ENCODE data around the gene CRYBA4. TPM values are rescaled to one million over a fixed set of nuclear protein-coding genes. Genes with fewer than 3 reads are reported as not detected.

CRYBA4 gene
- total and polyA plus RNA-seq, 2 of the 13 experiments (the other 11 are each of a cell fraction or from before 2014, with no cell fraction given) = not detected

- FAIRE-seq = no peak
Observed at GRCh38 chr22:26597026-26597425, 24.7 kb upstream of the CRYBA4 start.

GRCh38 chr22:26597480-26597879 is 24.3 kb upstream of the CRYBA4 start:
- BruUV-seq (replicated peaks) = no TSS peak
- ATAC-seq = no peak; the same call in 2 of the 3 replicates
- in situ Hi-C loops (cut with HindIII; ENCODE audit: extremely low pct_ligation_motif_present, low pct_unique_long_range_greater_than_20kb) = no loop called here

More at GRCh38 chr22:26597026-26597425, 24.7 kb upstream of the CRYBA4 start:
- Histone ChIP-seq H2AFZ (ENCODE audit: low read length) (no peak overlapping the region), H3K36me3 (replicated peaks in 1 of 2; ENCODE audit: control insufficient read depth in 1 of 2, insufficient read depth in 2 of 2, low read length in 2 of 2) (no peaks in the 10 kb centered on the region), H3K79me2 (ENCODE audit: insufficient read depth, low read length) (no peaks in the 10 kb centered on the region), H3K27ac (ENCODE audit: extremely low read length, insufficient read depth, low read length) (no peak overlapping the region), H3K9me3 (ENCODE audit: low read length) (no peaks in the 10 kb centered on the region), H3K4me2 (ENCODE audit: low read depth, low read length) (no peak overlapping the region), H4K20me1 (ENCODE audit: insufficient read depth, low read length) (no peaks in the 10 kb centered on the region), H3K4me1 (ENCODE audit: insufficient read depth, low read length) (peaks cover 5% of the 10 kb centered on the region; the same call in 1 of the 2 replicates), H3K27me3 (ENCODE audit: control insufficient read depth in 1 of 2, insufficient read depth in 2 of 2, low read length in 2 of 2) (peaks cover 0 to 13% of the 10 kb centered on the region in 2 experiments; a peak in 2 of 5 replicates), H3K9ac (ENCODE audit: insufficient read depth, low read depth, low read length) (no peak overlapping the region), H3K4me3 (replicated peaks in 1 of 3; ENCODE audit: insufficient read depth in 1 of 3, low read depth in 2 of 3, low read length in 3 of 3) (no peak overlapping the region)
- CTCF ChIA-PET (ENCODE audit: low intra/inter-chr PET ratio, low total read pairs) = no interaction called here
- no peak for TF ChIP-seq HNRNPL (IDR thresholded peaks at IDR 0.05; ENCODE audit: low read depth, low read length)
- no peak for TF ChIP-seq FOSL1 (CRISPR knock-in tag; IDR thresholded peaks at IDR 0.05; ENCODE audit: borderline replicate concordance)
- TF ChIP-seq NFATC3 (CRISPR knock-in tag; IDR thresholded peaks at IDR 0.05) = no peak
- no peak for TF ChIP-seq ZFP1 (CRISPR knock-in tag; IDR thresholded peaks at IDR 0.05)
- whole genome bisulfite sequencing (ENCODE audit: low lambda C conversion rate) = 5% methylated on average over 4 of the region's 4 CpGs
- no TSS peak for BruUV-seq (replicated peaks)
- no peak for DNase-seq (ENCODE audit: low spot score)
- ATAC-seq = no peak; the same call in 2 of the 3 replicates
- intact Hi-C loops (cut with micrococcal nuclease; ENCODE audit: unreplicated experiment) (no loop called here), in situ Hi-C loops (cut with HindIII; ENCODE audit: extremely low pct_ligation_motif_present, low pct_unique_long_range_greater_than_20kb) (no loop called here)
- POLR2A ChIA-PET = no interaction called here

More at GRCh38 chr22:26597480-26597879, 24.3 kb upstream of the CRYBA4 start:
- no peak overlapping the region for H3K27ac ChIP-seq (ENCODE audit: extremely low read length, insufficient read depth, low read length)
- no peak for DNase-seq (ENCODE audit: low spot score)
- H3K4me1 ChIP-seq (ENCODE audit: insufficient read depth, low read length) = 0 out of 2 replicates have a peak, but pooled peaks cover under 1% of the 10 kb centered on the region
- POLR2A ChIA-PET = no interaction called here
- no peak overlapping the region for H3K4me3 ChIP-seq (replicated peaks in 1 of 3; ENCODE audit: insufficient read depth in 1 of 3, low read depth in 2 of 3, low read length in 3 of 3)
- no peak overlapping the region for H2AFZ ChIP-seq (ENCODE audit: low read length)
- TF ChIP-seq CBFB (CRISPR knock-in tag; IDR thresholded peaks at IDR 0.05) (no peak), ZNF143 (CRISPR knock-in tag; IDR thresholded peaks at IDR 0.05) (no peak), HNF1A (IDR thresholded peaks at IDR 0.05; ENCODE audit: low read depth) (0 out of 2 replicates have a peak, but pooled peaks have one; percentile 16), HNF1A (CRISPR knock-in tag; IDR thresholded peaks at IDR 0.05; ENCODE audit: borderline replicate concordance) (no peak), ZNF879 (CRISPR knock-in tag; IDR thresholded peaks at IDR 0.05) (no peak), ZFY (CRISPR knock-in tag; IDR thresholded peaks at IDR 0.05) (no peak), ZNF703 (CRISPR knock-in tag; IDR thresholded peaks at IDR 0.05; ENCODE audit: borderline replicate concordance) (no peak), GFI1 (CRISPR knock-in tag; IDR thresholded peaks at IDR 0.05; ENCODE audit: borderline replicate concordance) (0 out of 2 replicates have a peak, but pooled peaks have one; percentile 27), DNMT3B (CRISPR knock-in tag; conservative IDR thresholded peaks at IDR 0.05) (no peak), HIVEP1 (CRISPR knock-in tag; IDR thresholded peaks at IDR 0.05) (no peak), ZNF263 (CRISPR knock-in tag; IDR thresholded peaks at IDR 0.05) (no peak), JUND (CRISPR knock-in tag; IDR thresholded peaks at IDR 0.05) (no peak), RFX1 (IDR thresholded peaks at IDR 0.05) (no peak), ZNF580 (CRISPR knock-in tag; IDR thresholded peaks at IDR 0.05; ENCODE audit: borderline replicate concordance, low read depth) (no peak)
- CTCF ChIA-PET (ENCODE audit: low intra/inter-chr PET ratio, low total read pairs) = no interaction called here
- intact Hi-C loops (cut with micrococcal nuclease; ENCODE audit: unreplicated experiment) = no loop called here
- WGBS (ENCODE audit: low lambda C conversion rate) = 8% methylated on average over 4 of the region's 4 CpGs
- no peak for FAIRE-seq
- H3K9me3 ChIP-seq (ENCODE audit: low read length) = no peaks in the 10 kb centered on the region
- no peaks in the 10 kb centered on the region for H4K20me1 ChIP-seq (ENCODE audit: insufficient read depth, low read length)
- no peak overlapping the region for H3K9ac ChIP-seq (ENCODE audit: insufficient read depth, low read depth, low read length)
- H3K36me3 ChIP-seq (replicated peaks in 1 of 2; ENCODE audit: control insufficient read depth in 1 of 2, insufficient read depth in 2 of 2, low read length in 2 of 2) = no peaks in the 10 kb centered on the region
- peaks cover 0 to 13% of the 10 kb centered on the region in 2 experiments; a peak in 2 of 5 replicates for H3K27me3 ChIP-seq (ENCODE audit: control insufficient read depth in 1 of 2, insufficient read depth in 2 of 2, low read length in 2 of 2)
- H3K79me2 ChIP-seq (ENCODE audit: insufficient read depth, low read length) = no peaks in the 10 kb centered on the region
- H3K4me2 ChIP-seq (ENCODE audit: low read depth, low read length) = no peak overlapping the region
